HL-60 (cell line): ENCODE measurements around the gene OXTR.

ENCODE experiments used
- DNase-seq, 2 experiments: peaks; one replicate each; pipeline ENCODE4 v3.0.0-alpha.2; 2010 to 2020; ENCODE audit warnings: low read depth in 1 of 2, low spot score in 1 of 2
- H3K27ac ChIP-seq: fragments of 250-450 bp; sonication (Bioruptor Pico); replicated peaks from 2 replicates; pipeline ENCODE4 v1.5.1; 2020; ENCODE audit warnings: mild to moderate bottlenecking, moderate library complexity
- H3K27me3 ChIP-seq: fragments of 250-450 bp; sonication (Bioruptor Pico); 2 replicates; pipeline ENCODE4 v1.5.1; 2021; ENCODE audit warnings: mild to moderate bottlenecking, moderate library complexity; ENCODE audit not compliant: insufficient read depth, poor library complexity, severe bottlenecking
- H3K4me3 ChIP-seq: replicated peaks from 2 replicates; pipeline ENCODE4 v1.5.1; 2011; ENCODE audit warnings: mild to moderate bottlenecking, control low read depth, low read length; ENCODE audit not compliant: insufficient read depth
- GABPA ChIP-seq: IDR thresholded peaks from 2 replicates; pipeline ENCODE4 v1.6.1; 2012; ENCODE audit warnings: low read depth
- POLR2AphosphoS5 ChIP-seq: IDR thresholded peaks from 2 replicates; pipeline ENCODE4 v1.6.1; 2012; ENCODE audit warnings: low read depth
- SPI1 ChIP-seq: IDR thresholded peaks from 2 replicates; pipeline ENCODE4 v1.6.1; 2012; ENCODE audit warnings: low read depth, mild to moderate bottlenecking, borderline replicate concordance
- TF ChIP-seq, protein P1 (sequence below): IDR thresholded peaks from one replicate; pipeline ENCODE4 v1.5.1; 2011; ENCODE audit warnings: low read length, control low read depth, inconsistent platforms; ENCODE audit not compliant: insufficient read depth
- TF ChIP-seq, protein P2 (sequence below): IDR thresholded peaks from 2 replicates; pipeline ENCODE4 v1.6.1; 2012; ENCODE audit warnings: low read depth; ENCODE audit not compliant: insufficient replicate concordance

OXTR gene

DNA sequence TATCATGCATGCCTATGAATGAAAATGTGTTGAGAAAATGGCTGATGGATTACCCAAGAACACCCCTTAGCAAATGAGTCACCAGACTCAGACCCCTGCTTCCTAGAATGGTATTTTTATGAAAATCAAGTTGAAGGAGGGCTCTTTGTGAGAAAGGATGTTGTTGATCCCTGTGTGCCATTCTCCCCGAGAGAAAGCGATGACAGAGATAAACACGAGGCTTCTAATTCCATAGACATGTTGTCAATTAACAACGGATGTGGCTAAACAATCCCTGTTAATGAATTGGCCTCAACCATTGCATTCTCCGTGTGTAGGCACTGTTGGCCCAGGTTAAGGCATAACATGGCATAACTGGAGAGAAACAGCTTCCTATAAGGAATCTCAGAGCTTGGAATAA, 5.8 kb upstream of the OXTR start:
- DNase-seq, result no peak
- H3K27me3 ChIP-seq, result peaks cover 8% of the 10 kb centered on the region
- H3K27ac ChIP-seq, result no peak overlapping the region
- no peak for TF ChIP-seq GABPA
- TF ChIP-seq, protein P1, sequence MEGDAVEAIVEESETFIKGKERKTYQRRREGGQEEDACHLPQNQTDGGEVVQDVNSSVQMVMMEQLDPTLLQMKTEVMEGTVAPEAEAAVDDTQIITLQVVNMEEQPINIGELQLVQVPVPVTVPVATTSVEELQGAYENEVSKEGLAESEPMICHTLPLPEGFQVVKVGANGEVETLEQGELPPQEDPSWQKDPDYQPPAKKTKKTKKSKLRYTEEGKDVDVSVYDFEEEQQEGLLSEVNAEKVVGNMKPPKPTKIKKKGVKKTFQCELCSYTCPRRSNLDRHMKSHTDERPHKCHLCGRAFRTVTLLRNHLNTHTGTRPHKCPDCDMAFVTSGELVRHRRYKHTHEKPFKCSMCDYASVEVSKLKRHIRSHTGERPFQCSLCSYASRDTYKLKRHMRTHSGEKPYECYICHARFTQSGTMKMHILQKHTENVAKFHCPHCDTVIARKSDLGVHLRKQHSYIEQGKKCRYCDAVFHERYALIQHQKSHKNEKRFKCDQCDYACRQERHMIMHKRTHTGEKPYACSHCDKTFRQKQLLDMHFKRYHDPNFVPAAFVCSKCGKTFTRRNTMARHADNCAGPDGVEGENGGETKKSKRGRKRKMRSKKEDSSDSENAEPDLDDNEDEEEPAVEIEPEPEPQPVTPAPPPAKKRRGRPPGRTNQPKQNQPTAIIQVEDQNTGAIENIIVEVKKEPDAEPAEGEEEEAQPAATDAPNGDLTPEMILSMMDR, result no peak
- TF ChIP-seq POLR2AphosphoS5, result no peak
- TF ChIP-seq, protein P2, sequence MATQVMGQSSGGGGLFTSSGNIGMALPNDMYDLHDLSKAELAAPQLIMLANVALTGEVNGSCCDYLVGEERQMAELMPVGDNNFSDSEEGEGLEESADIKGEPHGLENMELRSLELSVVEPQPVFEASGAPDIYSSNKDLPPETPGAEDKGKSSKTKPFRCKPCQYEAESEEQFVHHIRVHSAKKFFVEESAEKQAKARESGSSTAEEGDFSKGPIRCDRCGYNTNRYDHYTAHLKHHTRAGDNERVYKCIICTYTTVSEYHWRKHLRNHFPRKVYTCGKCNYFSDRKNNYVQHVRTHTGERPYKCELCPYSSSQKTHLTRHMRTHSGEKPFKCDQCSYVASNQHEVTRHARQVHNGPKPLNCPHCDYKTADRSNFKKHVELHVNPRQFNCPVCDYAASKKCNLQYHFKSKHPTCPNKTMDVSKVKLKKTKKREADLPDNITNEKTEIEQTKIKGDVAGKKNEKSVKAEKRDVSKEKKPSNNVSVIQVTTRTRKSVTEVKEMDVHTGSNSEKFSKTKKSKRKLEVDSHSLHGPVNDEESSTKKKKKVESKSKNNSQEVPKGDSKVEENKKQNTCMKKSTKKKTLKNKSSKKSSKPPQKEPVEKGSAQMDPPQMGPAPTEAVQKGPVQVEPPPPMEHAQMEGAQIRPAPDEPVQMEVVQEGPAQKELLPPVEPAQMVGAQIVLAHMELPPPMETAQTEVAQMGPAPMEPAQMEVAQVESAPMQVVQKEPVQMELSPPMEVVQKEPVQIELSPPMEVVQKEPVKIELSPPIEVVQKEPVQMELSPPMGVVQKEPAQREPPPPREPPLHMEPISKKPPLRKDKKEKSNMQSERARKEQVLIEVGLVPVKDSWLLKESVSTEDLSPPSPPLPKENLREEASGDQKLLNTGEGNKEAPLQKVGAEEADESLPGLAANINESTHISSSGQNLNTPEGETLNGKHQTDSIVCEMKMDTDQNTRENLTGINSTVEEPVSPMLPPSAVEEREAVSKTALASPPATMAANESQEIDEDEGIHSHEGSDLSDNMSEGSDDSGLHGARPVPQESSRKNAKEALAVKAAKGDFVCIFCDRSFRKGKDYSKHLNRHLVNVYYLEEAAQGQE, result no peak
- TF ChIP-seq SPI1, result no peak
- no peak overlapping the region for H3K4me3 ChIP-seq

DNA sequence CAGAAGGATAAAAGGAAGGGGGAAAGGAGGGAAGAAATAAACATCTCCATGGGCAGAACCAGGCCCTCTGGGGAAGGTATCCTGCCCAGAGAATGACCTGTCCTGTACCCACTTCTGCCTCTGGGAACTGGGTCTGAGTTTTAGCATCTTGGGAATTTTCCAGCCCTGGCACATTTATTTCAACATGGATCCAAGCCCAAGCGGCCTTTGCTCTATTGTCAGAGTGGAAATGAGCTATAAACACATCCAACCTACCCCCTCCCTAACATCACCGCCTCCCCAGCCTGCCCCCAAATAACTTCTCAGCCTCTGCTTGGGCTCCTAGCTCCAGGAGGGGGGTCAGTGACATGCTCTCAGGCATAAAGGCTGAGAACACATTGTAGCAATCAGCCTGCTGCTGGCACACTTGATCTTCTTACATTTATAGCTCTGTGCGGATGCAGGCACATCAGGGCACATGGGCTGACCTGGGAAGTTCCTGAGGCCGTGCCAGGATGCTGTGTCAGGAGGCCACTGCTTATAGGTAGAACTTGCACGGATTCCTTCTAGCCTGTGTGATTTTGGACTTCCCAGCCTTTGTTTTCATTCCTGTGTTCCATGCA, 4.6 kb upstream of the OXTR start:
- no peak overlapping the region for H3K4me3 ChIP-seq
- no peak overlapping the region for H3K27ac ChIP-seq
- H3K27me3 ChIP-seq, result peaks cover 17% of the 10 kb centered on the region
- TF ChIP-seq SPI1 (no peak), POLR2AphosphoS5 (no peak), GABPA (no peak)
- TF ChIP-seq, protein P1, result no peak
- TF ChIP-seq, protein P2, result no peak
- DNase-seq, result no peak

DNA sequence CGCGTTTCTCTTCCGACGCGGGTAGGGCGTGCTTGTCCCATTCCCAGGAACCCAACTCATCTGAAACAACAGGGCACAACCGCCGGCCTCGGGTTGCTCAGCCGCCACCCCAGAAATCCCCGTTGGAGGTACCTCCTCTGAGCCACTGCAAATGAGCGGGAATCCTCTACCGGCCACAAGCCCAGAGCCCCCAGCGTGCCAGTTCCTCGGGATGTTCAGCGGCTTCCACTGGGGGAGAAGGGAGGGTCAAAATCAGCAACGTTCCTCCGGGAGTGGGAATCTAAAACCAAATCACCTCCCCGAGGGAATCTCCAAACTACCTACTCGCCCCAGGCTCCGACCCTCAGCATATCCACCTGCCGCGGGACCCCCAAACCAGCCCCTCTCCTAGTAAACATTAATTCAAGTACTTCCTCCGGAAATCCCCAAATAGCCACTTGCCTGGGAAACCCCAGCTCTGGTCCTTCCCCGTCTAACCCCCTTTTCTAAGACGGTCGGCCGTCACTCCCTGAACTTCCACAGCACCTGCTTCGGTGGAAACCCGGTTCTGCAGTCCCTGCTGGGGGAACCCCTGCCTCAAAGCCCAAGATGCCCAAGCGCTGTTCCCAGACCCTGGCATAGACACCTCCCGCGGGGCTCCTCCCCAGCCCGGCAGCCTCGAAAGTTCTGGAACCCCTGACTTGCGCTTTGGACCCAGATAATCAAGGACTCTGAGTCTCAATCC, 887 bp downstream of the OXTR start:
- no peak for TF ChIP-seq GABPA
- no peak for TF ChIP-seq SPI1
- TF ChIP-seq, protein P2, result no peak
- TF ChIP-seq, protein P1, result no peak
- TF ChIP-seq POLR2AphosphoS5, result no peak
- Histone ChIP-seq H3K27me3 (peaks cover 39% of the 10 kb centered on the region), H3K4me3 (no peak overlapping the region), H3K27ac (no peak overlapping the region)
- no peak for DNase-seq
